CD4-positive, alpha-beta T cell treated with Interleukin-21 for 1 hour (primary cell): ENCODE data around the gene MLST8.
A peak's percentile ranks its signal among the peaks of the same experiment; 100 is the strongest.

Experiments used
- DNase-seq: peaks from one replicate; pipeline ENCODE4 v3.0.0-alpha.2; 2020

Gene MLST8

GRCh38 chr16:2210386-2211365 lies 5.4 kb downstream of the MLST8 start, which contains the start of gene BRICD5:
Gene BRICD5, minus strand, starts transcription at chr16:2210863. Its CDS starts 30 bp downstream, at chr16:2210833.
- no peak for DNase-seq

DNA sequence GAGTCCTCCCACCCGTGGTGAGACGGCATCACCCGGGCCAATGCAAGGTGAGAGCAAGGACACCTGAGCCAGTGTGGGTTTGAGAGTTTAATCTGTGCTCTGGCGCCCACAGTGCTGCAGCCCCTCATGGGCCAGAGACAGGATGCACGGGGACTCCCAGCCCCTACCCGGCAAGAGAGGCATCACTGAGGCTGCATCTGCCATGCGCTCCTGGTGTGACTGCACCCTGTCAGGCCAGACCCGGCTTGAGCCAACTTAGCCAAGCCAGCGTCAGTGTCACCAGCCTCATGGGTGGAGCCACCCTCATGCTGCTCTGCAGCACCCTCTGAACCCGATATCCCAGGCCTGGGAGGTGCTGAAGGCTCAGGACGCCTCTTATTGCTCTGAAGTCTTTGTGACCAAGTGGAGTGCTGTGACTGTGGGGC lies 6.7 kb downstream of the MLST8 start:
- no peak for DNase-seq

GRCh38 chr16:2212362-2213324 lies 7.4 kb downstream of the MLST8 start:
- no peak for DNase-seq

- DNase-seq = no peak
Observed at GRCh38 chr16:2213817-2214718, 8.8 kb downstream of the MLST8 start.

DNA sequence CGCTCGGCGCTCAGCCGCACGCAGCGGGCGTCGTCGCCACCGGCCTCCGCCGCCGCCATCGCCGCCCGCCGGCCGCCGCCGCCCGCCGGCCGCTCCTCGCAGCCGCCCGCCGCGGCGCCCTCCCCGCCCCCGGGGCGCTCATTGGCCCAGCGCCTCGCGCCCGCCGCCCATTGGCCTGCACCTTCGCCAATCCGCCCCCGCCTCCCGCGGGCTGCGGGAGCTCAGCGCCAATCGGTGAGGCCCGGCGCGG lies 9.4 kb downstream of the MLST8 start, which contains the start of gene PGP:
Gene PGP, minus strand, starts transcription at position 122 of the 250 bp plus-strand sequence. Its CDS starts 63 bp downstream, at position 59.
- DNase-seq = no peak

- DNase-seq = no peak
Observed at GRCh38 chr16:2216330-2216729, 11.1 kb downstream of the MLST8 start.

DNA sequence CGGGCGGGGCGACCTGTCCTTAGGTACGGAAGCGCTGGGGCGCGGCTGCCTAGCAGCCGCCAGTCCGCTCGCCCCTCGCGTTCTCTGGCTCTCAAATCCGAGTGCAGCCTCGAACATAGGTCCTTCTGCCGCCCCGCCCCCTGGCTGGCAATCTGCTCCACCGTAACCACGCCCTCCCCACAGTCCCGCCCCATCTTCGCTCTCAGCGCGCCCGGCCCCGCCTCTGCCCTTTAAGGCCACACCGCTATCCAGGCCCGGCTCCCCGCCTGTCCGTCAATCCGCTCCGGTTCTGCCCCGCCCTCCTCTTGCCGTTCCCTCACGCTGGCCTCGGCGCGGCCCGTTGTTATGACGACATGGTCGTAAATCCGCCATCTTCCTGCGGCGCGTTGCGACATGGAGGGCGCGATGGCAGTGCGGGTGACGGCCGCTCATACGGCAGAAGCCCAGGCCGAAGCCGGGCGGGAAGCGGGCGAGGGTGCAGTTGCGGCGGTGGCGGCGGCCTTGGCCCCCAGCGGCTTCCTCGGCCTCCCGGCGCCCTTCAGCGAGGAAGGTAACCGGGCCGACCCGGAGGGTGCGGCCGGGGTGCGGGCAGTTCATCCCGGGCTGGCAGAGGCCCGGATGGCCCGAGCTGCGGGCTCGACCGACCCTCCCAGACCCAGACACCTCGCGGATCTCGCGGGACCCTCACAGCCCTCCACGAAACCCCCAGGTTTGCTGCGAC lies 18.1 kb downstream of the MLST8 start, which contains the start of gene E4F1:
Gene E4F1, plus strand, starts transcription at position 371 of the 721 bp plus-strand sequence. Its CDS starts 23 bp downstream, at position 394.
- peak; percentile 100 for DNase-seq

GRCh38 chr16:2223942-2224486 lies 18.8 kb downstream of the MLST8 start:
- peak; percentile 20 for DNase-seq

- DNase-seq = no peak
Observed at GRCh38 chr16:2226245-2226793, 21.1 kb downstream of the MLST8 start.

- DNase-seq = no peak
Observed at GRCh38 chr16:2226918-2227317, 21.7 kb downstream of the MLST8 start.

- no peak for DNase-seq
Observed at GRCh38 chr16:2228161-2228824, 23.0 kb downstream of the MLST8 start.

- no peak for DNase-seq
Observed at GRCh38 chr16:2229091-2229490, 23.8 kb downstream of the MLST8 start.

GRCh38 chr16:2229632-2230250 lies 24.5 kb downstream of the MLST8 start:
- DNase-seq = no peak

GRCh38 chr16:2230376-2230775 lies 25.1 kb downstream of the MLST8 start:
- DNase-seq = no peak

DNA sequence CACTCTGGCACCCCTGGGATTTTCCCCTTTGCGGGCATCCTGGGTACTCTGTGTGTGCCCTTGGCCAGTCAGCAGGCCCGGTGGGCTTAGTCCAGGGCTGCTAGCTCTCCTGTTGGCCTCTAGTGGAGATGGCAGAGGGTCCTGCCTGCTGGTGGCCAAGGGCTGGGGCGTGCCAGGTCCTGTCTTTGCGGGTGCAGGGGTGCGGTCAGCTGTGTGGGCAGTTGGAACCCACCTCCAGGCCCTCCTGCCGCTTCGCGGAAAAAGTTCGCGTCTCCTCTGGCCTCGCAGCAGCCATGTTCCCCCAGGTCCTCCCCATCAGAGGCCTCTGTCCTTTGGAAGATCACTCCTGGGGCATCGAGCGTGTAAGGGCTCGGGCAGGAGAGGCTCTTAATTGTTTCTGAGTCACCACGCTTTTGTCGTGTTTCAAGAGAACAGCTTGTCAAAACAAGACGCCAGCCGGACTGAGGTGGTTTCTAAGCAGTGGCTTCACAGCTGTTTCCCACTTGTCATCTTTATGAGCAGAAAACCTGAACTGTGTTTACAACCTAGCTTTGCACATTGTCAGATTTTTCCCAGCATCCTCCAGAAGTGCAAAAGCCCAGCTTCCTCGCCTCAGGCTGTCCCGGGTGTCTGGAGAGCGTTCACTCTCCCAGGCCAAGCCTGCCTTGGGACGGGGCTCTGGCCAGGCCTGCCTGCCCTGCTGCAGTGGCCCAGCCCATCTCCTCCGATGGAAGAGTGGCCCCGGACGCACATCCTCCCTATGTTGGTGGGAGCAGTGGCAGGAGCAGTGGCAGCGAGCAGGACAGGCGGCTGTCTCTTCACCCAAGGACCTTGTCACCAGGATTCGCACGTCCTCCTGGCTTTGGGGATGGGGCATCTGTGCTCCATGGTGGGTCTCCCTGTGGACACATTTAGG lies 26.0 kb downstream of the MLST8 start:
- DNase-seq = no peak

DNA sequence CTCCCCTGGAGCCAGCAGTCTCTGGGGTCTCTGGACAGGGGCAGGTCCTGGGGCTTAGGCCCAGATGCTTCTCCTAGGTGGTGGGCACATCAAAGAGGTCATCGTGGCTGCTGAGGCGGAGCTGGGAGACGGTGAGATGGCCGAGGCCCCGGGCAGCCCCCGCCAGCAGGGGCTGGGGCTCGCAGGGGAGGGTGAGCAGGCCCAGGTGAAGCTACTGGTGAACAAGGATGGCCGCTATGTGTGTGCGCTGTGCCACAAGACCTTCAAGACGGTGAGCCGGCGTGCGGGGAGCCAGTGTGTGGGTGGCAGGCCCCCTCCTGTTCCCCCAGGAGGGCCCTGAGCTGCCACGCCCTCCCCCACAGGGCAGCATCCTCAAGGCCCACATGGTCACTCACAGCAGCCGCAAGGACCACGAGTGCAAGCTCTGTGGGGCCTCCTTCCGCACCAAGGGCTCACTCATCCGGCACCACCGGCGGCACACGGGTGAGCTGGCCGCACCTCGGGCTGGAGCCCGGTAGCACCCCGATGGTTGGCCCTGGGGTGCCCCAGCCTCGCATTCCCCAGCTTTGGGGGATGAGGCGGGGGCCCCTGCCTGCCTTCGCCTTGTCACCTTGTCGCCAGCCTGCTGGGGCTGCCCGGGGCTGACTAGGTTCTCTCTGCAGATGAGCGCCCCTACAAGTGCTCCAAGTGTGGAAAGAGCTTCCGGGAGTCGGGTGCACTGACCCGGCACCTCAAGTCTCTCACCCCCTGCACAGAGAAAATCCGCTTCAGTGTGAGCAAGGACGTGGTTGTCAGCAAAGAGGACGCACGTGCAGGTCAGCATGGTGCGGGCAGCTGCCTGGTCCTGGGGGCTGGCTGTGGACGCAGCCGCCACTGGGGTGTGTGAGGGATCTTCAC lies 27.1 kb downstream of the MLST8 start:
- no peak for DNase-seq

DNA sequence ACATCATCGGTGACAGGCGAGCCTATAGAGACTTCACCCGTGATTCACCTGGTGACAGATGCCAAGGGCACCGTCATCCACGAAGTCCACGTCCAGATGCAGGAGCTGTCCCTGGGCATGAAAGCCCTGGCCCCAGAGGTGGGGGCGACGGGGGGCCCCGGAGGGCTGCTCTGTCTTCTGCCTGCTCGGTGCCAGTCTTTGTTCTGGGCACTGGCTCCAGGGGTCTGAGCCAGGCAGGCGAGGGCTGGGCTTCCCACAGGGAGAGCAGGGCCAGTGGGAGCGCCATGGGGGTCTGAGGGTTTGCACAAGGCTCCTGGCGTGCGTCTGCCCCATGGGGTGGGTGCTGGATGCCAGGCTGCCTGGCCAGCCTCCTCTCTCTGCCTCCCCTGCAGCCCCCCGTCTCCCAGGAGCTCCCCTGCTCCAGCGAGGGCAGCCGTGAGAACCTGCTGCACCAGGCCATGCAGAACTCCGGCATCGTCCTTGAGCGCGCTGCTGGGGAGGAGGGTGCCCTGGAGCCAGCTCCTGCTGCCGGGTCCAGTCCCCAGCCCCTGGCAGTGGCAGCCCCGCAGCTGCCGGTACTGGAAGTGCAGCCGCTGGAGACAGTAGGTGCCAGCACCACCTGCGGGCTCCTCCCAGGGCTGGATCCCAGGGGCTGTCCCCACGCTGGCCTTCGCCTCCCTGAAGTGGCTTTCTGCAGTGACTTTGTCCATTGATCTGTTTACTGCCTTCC lies 28.0 kb downstream of the MLST8 start:
- no peak for DNase-seq
